Fibroblast of the aortic adventitia (primary cell): ENCODE measurements around the gene CAMK1D. TPM values are rescaled to one million over a fixed set of nuclear protein-coding genes. Genes with fewer than 3 reads are reported as not detected.
"Not testable (repeated sequence)": the region's sequence is repeated elsewhere in the genome, so short reads cannot be mapped to it uniquely, and the experiment has no call there.

Source experiments
- DNase-seq: peaks from one replicate; pipeline ENCODE4 v3.0.0-alpha.2; 2010; ENCODE audit warnings: low read depth
- H3K4me3 ChIP-seq: 2 replicates; pipeline ENCODE4 v1.5.1; 2011; ENCODE audit warnings: low read depth, mild to moderate bottlenecking, control low read depth, low read length, moderate library complexity
- CTCF ChIP-seq: IDR thresholded peaks from 2 replicates; pipeline ENCODE4 v1.5.1; 2011; ENCODE audit warnings: mild to moderate bottlenecking, low read length, control low read depth, inconsistent platforms; ENCODE audit not compliant: insufficient read depth
- total RNA-seq: library from RNA; depleted of rRNA; stranded (reverse); fragments of >200 nt; gene quantifications from 2 replicates; pipeline ENCODE4 v1.2.3, GENCODE V29; 2012; ENCODE audit warnings: low replicate concordance

Gene CAMK1D
- total RNA-seq, 1 donor = 9.8 TPM

- DNase-seq = no peak
- no peak for TF ChIP-seq CTCF
- no peak overlapping the region for H3K4me3 ChIP-seq
Observed at GRCh38 chr10:12488626-12489025, 139.3 kb downstream of the CAMK1D start.

GRCh38 chr10:12489357-12489756 lies 140.0 kb downstream of the CAMK1D start:
- TF ChIP-seq CTCF = no peak
- DNase-seq = no peak

GRCh38 chr10:12489806-12490205 lies 140.5 kb downstream of the CAMK1D start:
- DNase-seq = no peak
- TF ChIP-seq CTCF = no peak
- H3K4me3 ChIP-seq = no peak overlapping the region

More at GRCh38 chr10:12489357-12489756, 140.0 kb downstream of the CAMK1D start:
- H3K4me3 ChIP-seq = no peak overlapping the region

- no peak overlapping the region for H3K4me3 ChIP-seq
- DNase-seq = no peak
- no peak for TF ChIP-seq CTCF
Observed at GRCh38 chr10:12490963-12491362, 141.6 kb downstream of the CAMK1D start.

GRCh38 chr10:12491491-12491890 lies 142.1 kb downstream of the CAMK1D start:
- no peak for TF ChIP-seq CTCF
- no peak for DNase-seq
- no peak overlapping the region for H3K4me3 ChIP-seq

- no peak overlapping the region for H3K4me3 ChIP-seq
- DNase-seq = no peak
- no peak for TF ChIP-seq CTCF
Observed at GRCh38 chr10:12492016-12492415, 142.7 kb downstream of the CAMK1D start.

GRCh38 chr10:12497046-12497445 lies 147.7 kb downstream of the CAMK1D start:
- not testable (repeated sequence) for H3K4me3 ChIP-seq

More at GRCh38 chr10:12497046-12497445, 147.7 kb downstream of the CAMK1D start:
- not testable (repeated sequence) for DNase-seq
